Activated CD4-positive, CD25-positive, alpha-beta regulatory T cell (primary cell): Measurements from ENCODE around the gene NFKB1.

Source experiments
- DNase-seq, 4 experiments: peaks; one replicate each; lab custom pipeline; 2025; lab: John Stamatoyannopoulos, UW

Gene NFKB1

GRCh38 chr4:102631616-102632015, 130.5 kb downstream of the NFKB1 start:
- no peak for DNase-seq

- no peak for DNase-seq
Observed at GRCh38 chr4:102632241-102633065, 131.3 kb downstream of the NFKB1 start.

GRCh38 chr4:102633100-102633499, 131.9 kb downstream of the NFKB1 start:
- DNase-seq: no peak

GRCh38 chr4:102637391-102637790, 136.2 kb downstream of the NFKB1 start:
- DNase-seq: no peak

- DNase-seq: no peak
Observed at GRCh38 chr4:102638621-102639020, 137.5 kb downstream of the NFKB1 start.

GRCh38 chr4:102639598-102639997, 138.4 kb downstream of the NFKB1 start:
- no peak for DNase-seq

- DNase-seq: no peak
Observed at GRCh38 chr4:102640669-102641068, 139.5 kb downstream of the NFKB1 start.

- no peak for DNase-seq
Observed at GRCh38 chr4:102641793-102642192, 140.6 kb downstream of the NFKB1 start.

GRCh38 chr4:102642631-102643298, 141.6 kb downstream of the NFKB1 start:
- DNase-seq: no peak

- DNase-seq: no peak
Observed at GRCh38 chr4:102647117-102647516, 146.0 kb downstream of the NFKB1 start.

- DNase-seq: no peak
Observed at GRCh38 chr4:102657206-102657605, 156.0 kb downstream of the NFKB1 start.

GRCh38 chr4:102663073-102663472, 161.9 kb downstream of the NFKB1 start:
- DNase-seq: no peak

GRCh38 chr4:102665527-102665926, 164.4 kb downstream of the NFKB1 start:
- no peak for DNase-seq
